Measurements from ENCODE around the gene LYST.
"Not testable (repeated sequence)": the region's sequence is repeated elsewhere in the genome, so short reads cannot be mapped to it uniquely, and the experiment has no call there.

LYST gene

GRCh38 chr1:235866205-235866912, at the start of gene LYST:
LYST (minus strand) TSS chr1:235866906; CDS start chr1:235830417, 36,489 bp downstream.
- DNase-seq = peak; percentile 61

GRCh38 chr1:235915489-235915888, 48.8 kb upstream of the LYST start:
- not testable (repeated sequence) for DNase-seq

GRCh38 chr1:235913311-235913710, 46.6 kb upstream of the LYST start:
- DNase-seq = no peak

GRCh38 chr1:235911876-235912275, 45.2 kb upstream of the LYST start:
- no peak for DNase-seq

- DNase-seq = no peak
These were observed 44.6 kb upstream of the LYST start for GRCh38 chr1:235911300-235911662.

GRCh38 chr1:235910357-235911299, 43.9 kb upstream of the LYST start:
- DNase-seq = peak; percentile 91

GRCh38 chr1:235908742-235909520, 42.2 kb upstream of the LYST start:
- peak; percentile 89 for DNase-seq

GRCh38 chr1:235907897-235908240, 41.2 kb upstream of the LYST start:
- no peak for DNase-seq

- DNase-seq = no peak
These were observed 40.6 kb upstream of the LYST start for GRCh38 chr1:235907187-235907896.

GRCh38 chr1:235906436-235906835, 39.7 kb upstream of the LYST start:
- DNase-seq = no peak

- not testable (repeated sequence) for DNase-seq
These were observed 37.1 kb upstream of the LYST start for GRCh38 chr1:235903809-235904208.

GRCh38 chr1:235902677-235903542, 36.2 kb upstream of the LYST start:
- no peak for DNase-seq

GRCh38 chr1:235901461-235901860, 34.8 kb upstream of the LYST start:
- DNase-seq = no peak

GRCh38 chr1:235898126-235898525, 31.4 kb upstream of the LYST start:
- no peak for DNase-seq

GRCh38 chr1:235893840-235894239, 27.1 kb upstream of the LYST start:
- DNase-seq = no peak

GRCh38 chr1:235892734-235893413, 26.2 kb upstream of the LYST start:
- DNase-seq = peak; percentile 86

- DNase-seq = no peak
These were observed 25.5 kb upstream of the LYST start for GRCh38 chr1:235892202-235892601.

GRCh38 chr1:235888119-235888643, 21.5 kb upstream of the LYST start:
- DNase-seq = peak; percentile 43

GRCh38 chr1:235887676-235888075, 21.0 kb upstream of the LYST start:
- no peak for DNase-seq

GRCh38 chr1:235885655-235886262, 19.1 kb upstream of the LYST start:
- no peak for DNase-seq
